HG03097 (cell line): ENCODE results near the gene GTPBP6.
"Not testable (repeated sequence)": the region's sequence is repeated elsewhere in the genome, so short reads cannot be mapped to it uniquely, and the experiment has no call there.

Experiments used
- ATAC-seq: cut with Tn5 transposase; IDR thresholded peaks from one replicate; pipeline ENCODE4 v1.9.1; 2021; ENCODE audit not compliant: unreplicated experiment, low FRiP score

The GTPBP6 gene

DNA sequence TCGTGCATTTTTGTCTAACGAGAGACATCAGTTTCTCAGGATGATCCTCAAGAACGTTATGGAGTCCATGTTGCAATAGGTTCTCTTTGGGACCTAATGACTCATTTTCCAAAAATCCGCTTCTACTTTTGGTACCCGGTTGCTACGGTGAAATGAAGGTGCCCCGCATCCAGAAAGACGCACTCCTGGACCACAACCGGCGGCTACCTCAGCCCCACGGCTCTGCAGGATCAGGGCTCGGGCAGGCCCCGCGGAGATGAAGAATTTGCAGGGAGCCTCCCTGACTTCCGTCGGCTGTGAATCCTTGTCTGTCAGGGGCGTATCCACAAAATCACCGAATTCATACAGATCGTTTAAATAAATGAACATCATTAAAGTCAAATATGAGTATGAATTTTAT lies 15.6 kb downstream of the GTPBP6 start:
- no peak for ATAC-seq

DNA sequence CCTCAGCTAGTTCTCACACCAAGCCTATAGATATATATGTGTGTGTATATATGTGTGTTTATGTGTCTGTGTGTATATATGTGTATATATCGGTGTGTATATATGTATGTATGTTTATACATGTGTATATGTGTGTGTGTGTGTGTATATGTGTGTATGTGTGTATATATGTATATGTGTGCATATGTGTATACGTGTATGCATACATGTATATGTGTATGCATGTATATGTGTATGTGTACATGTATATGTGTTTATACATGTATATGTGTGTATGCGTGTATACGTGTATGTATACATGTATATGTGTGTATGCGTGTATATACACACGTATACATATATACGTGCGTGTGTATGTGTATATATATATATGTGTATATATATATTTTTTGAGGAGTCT lies 18.3 kb downstream of the GTPBP6 start:
- ATAC-seq = no peak

DNA sequence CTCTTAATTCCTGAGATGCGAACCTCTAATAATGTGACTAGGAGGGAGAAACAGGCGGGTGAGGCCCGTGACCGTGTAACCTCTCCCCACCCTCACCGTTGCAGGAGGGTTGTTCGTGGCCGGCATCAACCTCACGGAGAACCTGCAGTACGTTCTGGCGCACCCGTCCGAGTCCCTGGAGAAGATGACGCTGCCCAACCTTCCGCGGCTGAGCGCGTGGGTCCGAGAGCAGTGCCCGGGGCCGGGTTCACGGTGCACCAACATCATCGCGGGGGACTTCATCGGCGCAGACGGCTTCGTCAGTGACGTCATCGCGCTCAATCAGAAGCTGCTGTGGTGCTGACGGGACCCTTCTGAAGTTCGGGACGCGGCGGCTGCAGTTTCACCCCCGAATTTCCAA lies 19.6 kb downstream of the GTPBP6 start:
- no peak for ATAC-seq

DNA sequence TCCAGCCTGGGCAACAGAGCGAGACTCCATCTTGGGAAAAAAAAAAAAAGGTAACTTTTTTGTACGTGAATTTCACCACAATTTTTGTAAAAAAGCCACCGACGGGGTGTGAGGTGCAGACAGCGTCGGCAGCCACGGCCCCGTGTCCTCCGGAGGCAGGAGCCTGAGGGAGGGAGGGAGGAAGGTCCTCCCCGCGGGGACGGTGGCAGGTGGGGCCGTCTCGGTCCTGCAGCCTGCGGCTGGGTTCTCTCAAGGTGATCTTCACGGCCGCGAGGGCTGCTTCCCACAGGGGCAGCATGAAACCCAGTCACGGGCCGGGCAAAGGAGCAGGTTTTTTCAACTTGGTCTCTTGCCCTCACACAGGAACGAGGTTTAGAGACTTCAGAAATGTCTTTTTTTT lies 23.5 kb downstream of the GTPBP6 start:
- no peak for ATAC-seq

DNA sequence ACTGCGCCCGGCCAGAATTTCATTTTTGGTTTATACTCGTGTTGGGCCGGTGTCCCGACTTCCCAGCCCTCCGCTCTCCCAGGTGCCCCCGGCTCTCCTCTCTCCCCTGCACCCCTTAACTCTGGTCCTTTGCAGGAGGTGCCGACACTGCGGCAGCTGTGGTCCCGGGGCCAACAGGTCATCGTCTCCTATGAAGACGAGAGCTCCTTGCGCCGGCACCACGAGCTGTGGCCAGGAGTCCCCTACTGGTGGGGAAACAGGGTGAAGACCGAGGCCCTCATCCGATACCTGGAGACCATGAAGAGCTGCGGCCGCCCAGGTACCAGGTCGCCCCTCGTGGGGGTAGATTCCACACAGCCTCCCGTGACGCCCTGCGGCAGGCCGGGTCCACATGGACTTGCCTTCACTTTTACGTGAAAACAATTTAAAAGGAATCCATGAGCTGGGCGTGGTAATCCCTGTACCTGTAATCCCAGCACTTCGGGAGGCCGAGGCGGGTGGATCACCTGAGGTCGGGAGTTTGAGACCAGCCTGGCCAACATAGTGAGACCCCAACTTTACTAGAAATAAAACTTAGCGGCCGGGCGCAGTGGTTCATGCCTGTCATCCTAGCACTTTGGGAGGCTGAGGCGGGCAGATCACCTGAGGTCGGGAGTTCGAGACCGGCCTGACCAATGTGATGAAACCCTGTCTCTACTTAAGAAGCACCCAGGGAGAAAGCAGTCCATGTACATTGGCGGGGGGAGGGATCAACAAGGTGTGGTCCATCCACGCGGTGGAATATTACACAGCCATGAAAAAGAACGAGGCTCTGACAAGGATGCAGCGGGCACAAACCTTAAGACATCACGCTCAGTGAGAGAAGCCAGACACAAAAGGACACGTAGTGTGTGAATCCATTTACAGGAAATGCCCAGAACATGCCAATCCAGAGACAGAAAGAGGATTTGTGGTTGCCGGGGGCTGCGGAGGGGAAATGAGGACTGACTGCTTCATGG lies 25.4 kb downstream of the GTPBP6 start:
- no peak for ATAC-seq

DNA sequence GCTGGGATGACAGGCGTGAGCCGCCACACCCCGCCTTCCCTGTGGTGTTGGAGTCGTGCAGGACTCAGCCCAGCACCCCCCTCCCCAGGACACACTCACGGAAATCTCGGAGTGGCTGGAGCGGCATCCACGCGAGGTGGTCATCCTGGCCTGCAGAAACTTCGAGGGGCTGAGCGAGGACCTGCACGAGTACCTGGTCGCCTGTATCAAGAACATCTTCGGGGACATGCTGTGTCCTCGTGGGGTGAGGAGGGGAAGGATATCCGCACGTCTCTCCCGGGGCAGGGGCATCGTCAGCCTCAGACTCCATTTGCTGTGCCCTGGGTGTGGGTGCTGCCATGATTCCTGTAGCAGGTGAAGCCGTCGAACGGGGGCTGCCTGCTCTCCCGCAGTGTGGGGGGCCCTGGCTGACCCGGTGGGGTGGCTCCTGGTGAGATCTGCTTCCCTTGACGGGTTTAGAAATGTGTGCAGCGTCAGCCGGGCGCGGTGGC lies 27.1 kb downstream of the GTPBP6 start:
- ATAC-seq = no peak

DNA sequence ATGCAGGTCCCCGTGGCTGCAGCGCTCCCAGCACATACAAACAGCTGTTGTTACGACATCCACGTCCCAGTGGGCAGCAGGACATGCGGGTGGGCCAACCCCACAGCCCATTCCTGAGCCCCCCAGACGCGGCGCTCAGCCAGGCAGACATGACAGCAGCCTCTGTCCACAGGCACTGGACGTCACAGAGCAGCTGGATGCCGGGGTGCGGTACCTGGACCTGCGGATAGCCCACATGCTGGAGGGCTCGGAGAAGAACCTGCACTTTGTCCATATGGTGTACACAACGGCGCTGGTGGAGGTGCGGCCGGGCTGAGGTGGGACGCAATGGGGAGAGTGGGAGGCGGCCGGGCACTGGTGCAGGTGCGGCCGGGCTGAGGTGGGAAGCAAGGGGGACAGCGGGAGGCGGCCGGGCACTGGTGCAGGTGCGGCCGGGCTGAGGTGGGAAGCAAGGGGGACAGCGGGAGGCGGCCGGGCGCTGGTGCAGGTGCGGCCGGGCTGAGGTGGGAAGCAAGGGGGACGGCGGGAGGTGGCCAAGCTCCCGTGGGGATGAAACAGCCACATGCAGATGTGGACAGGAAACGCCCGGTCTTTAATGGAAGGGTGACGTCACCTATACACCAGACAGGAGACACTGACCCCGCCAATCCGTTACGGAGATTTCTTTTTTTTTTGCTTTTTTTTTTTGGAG lies 28.0 kb downstream of the GTPBP6 start:
- no peak for ATAC-seq

DNA sequence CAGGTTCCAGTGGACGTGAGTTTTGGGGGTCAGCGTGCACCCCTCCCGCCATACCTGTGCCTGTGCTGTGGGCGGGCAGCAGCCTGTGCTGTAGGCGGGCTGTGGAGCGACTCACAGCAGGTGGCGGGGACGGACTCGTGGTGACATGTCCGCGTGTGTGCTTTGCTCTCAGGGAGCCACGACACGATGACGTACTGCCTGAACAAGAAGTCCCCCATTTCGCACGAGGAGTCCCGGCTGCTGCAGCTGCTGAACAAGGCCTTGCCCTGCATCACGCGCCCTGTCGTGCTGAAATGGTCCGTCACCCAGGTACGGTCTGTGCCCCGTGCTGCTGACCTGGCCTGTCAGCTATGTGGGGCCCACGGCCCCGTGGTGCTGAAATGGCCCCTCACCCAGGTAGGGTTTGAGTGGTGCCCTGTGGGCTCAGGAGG lies 30.0 kb downstream of the GTPBP6 start:
- no peak for ATAC-seq

DNA sequence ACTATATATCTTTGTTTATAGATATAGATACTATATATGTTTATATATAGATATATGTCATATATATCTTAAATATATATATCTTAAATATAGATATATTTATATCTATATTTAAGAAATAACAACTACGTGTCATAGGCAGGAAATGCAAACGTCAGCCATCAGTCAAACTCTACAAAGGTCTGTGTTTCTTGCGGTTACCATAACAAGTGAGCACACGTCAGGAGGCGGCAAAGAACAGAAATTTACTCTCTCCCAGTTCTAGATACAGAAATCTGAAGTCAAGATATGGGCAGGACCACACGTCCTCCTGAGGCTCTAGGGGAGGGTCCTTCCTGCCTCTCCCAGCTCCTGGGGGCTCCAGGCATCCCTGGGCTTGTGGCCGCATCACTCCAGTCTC lies 30.9 kb downstream of the GTPBP6 start:
- no peak for ATAC-seq

DNA sequence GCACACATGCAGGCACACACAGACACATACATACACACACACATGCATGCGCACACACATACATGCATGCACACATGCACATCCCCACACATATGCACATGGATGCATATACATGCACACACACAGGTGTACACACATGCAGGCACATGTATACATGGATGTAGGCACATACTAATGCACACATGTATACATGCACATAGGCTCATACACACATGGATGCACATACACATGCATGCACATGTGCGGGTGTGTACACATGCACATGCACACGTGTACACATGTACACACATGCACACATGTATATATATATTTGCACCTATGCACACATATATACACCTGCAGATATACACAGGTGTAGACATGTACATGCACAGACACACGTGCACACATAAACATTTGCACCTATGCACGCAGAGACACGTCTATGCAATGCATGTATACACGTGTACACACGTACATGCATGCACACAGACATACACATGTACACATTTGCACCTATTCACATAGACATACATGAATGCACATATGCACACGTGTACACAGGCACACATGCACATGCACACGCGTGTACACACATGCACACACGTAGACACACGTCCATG lies 33.4 kb downstream of the GTPBP6 start:
- no peak for ATAC-seq

DNA sequence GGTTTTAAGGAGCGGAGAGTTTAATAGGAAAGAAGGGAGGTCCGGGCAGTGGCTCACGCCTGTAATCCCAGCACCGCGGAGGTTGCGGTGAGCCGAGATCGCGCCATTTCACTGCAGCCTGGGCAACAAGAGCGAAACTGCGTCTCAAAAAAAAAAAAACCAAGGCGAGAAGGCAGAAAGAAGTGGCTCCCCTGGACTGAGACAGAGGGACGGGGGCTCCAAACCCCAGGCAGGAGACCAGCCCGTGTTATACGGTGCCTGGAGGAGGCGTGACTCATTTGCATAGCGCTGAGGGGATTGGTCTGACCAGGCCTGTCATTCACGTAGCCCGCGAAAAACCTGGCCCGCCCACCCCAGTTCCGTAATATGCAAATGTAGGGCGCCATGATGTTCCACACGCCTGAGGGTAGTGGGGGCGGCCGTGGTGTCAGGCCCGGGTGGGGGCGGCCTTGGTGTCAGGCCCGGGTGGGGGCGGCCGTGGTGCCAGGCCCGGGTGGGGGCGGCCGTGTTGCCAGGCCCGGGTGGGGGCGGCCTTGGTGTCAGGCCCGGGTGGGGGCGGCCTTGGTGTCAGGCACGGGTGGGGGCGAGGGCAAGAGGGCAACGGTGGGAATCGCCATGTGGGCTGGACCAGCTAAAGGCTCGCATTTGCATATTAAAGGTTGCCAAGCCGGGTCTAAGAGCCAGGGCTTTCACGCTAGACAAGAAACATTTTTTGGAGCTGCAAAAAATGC lies 35.3 kb downstream of the GTPBP6 start:
- ATAC-seq = peak; percentile 97

DNA sequence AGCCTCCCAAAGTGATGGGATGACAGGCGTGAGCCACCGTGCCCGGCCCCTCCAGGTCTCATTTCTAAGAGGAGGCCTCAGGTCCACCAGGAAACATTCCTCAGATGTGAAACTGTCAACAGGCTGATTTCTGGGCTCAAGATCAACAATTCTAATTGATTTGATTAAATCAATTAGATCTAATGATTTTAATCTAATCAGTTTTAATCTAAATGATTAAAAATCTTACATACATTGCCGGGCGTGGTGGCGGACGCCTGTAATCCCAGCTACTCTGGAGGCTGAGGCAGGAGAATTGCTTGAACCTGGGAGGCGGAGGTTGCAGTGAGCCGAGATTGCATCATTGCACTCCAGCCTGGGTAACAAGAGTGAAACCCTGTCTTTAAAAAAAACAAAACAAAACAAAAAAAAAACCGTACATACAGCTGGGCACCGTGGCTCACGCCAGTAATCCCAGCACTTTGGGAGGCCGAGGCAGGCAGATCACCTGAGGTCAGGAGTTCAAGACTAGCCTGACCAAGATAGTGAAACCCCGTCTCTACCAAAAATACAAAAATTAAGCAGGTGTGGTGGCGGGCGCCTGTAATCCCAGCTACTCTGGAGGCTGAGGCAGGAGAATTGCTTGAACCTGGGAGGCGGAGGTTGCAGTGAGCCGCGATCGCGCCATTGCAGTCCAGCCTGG lies 36.5 kb downstream of the GTPBP6 start:
- ATAC-seq = not testable (repeated sequence)

DNA sequence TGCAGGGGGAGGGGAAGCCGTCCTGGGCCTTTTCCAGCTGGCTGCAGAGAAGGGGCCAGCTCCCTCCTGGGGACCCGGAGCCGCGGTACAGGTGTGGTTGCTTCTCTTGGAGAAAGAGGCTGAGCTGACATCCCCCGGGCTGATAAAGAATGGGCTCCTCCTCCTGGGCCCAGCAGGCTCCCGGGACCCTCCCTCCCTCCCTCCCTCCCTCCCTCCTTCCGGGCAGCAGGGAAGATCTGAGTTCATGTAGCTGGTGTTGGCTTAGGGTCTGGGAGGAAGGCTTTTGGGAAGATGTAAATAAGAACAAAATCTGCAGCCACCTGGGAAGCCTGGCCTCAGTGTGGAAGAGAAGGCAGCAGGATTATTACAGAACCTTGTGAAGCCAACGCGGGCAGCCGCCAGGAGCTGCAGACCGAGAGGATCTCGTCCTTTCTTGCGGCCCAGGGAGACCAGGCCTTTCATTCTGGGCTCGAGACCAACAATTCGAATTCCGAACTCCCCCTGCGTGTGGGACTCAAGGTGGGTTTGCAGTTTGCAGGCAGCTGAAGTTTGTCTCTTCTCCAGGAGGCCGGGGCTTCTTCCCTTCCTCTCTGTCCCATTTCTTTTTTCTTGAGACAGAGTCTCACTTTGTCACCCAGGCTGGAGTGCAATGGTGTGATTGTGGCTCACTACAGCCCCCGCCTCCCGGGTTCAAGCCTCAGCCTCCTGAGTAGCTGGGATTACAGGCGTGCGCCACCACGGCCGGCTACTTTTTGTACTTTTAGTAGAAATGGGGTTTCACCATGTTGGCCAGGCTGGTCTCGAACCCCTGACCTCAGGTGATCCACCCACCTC lies 37.2 kb downstream of the GTPBP6 start, which contains the start of gene PLCXD1:
TSS of gene PLCXD1 (plus strand) at position 216 of the 834 bp plus-strand sequence. CDS start 2,807 bp downstream, outside the sequence.
- ATAC-seq = no peak

DNA sequence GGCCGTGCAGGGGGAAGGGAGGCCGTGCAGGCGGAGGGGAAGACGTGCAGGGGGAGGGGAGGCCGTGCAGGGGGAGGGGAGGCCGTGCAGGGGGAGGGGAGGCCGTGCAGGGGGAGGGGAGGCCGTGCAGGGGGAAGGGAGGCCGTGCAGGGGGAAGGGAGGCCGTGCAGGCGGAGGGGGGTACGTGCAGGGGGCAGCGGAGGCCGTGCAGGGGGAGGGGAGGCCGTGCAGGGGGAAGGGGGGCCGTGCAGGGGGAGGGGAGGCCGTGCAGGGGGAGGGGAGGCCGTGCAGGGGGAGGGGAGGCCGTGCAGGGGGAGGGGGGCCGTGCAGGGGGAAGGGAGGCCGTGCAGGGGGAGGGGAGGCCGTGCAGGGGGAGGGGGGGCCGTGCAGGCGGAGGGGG lies 37.9 kb downstream of the GTPBP6 start:
- not testable (repeated sequence) for ATAC-seq

DNA sequence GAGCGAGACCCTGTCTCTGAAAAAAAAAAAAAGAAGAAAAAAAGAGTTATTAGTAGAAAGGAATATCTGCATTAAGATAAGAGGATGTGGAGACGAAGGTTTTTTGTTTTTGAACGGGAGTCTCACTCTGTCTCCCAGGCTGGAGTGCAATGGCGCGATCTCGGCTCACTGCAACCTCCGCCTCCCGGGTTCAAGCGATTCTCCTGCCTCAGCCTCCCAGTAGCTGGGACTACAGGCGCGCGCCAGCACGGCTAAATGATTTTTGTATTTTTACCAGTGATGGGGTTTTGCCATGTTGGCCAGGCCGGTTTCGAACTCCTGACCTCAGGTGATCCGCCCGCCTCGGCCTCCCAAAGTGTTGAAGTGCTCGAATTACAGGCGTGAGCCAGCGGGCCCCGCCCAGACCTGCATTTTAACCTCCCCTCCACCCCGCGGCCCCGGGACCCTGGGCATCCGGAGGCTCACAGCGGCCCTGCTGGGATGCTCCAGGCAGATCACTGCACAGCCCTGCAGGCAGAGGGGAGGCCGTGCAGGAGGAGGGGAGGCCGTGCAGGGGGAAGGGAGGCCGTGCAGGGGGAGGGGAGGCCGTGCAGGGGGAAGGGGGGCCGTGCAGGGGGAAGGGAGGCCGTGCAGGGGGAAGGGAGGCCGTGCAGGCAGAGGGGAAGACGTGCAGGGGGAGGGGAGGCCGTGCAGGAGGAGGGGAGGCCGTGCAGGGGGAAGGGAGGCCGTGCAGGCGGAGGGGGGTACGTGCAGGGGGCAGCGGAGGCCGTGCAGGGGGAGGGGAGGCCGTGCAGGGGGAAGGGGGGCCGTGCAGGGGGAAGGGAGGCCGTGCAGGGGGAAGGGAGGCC lies 38.6 kb downstream of the GTPBP6 start:
- ATAC-seq = not testable (repeated sequence)

DNA sequence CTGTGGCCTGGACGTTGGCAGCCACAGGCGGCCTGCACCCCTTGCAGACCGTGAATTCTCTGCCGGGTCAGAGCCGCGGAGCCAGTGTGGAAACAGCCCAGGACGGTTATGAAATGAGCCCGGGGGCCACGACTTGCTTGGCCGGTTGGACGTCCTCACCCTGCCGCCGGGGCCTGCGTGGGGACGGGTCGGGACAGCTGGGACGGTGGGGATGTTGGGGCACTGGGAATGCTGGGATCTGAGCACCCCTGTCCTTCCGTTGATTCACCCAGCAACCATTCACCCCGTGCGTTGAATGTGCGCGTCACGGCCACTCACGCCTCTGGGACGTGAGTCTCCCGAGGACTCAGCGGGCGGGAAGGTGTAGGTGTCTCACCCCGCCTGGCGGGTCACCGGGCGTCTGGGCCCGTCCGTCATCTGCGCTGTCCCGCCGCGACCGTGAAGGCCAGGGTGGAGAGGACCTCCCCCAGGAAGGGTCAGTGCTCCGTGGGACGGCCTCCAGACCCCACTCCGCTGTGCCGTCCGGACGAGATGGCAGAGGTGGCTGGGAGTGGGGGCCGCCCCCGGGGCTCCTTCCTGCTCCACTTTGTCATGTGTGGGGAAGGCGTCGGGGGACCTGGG lies 41.9 kb downstream of the GTPBP6 start:
- ATAC-seq = no peak

DNA sequence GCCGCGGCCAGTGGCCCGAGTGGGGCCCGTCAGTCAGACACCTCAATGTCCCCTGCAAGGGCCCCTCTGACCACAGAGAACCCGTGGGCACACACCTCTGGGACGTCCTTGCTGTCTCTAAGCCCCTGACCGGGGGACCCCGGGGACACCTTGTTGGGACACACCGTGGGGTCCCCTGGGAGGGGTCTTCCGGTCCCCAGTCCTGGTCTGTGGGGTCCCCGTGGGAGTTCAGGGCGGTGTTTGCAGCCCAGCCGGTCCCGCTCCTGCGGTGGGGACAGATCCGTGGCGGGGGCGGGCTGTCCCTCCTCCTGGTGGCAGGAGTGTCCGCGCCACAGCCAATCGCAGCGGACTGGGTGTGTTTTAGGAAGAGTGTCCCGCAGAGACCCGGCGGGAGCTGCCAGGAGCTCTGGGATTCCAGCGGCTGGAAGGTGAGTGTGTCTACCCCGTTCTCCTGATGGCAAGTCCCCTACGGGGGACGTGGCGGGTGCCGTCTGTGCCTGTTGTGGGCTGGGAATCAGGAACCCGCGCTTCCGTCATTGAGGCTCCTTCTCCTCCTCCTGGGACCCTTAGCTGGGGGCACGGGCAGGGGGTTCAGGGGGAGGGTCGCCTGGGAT lies 42.5 kb downstream of the GTPBP6 start:
- ATAC-seq = peak; percentile 81
